Right renal cortex interstitium (tissue), 3 donors: Measurements from ENCODE around the gene MRPL10. TPM values are rescaled to one million over a fixed set of nuclear protein-coding genes. Genes with fewer than 3 reads are reported as not detected.

Experiments used
- DNase-seq, 3 donors: peaks; one replicate each; pipeline ENCODE4 v3.0.0-alpha.2; 2013; ENCODE audit warnings: low read depth in 3 of 3, low spot score in 2 of 3
- polyA plus RNA-seq, 3 donors: library from polyadenylated mRNA; unstranded; fragments of 120-200 nt; gene quantifications; one replicate each; pipeline ENCODE4 v1.2.1, GENCODE V29; 2013; ENCODE audit not compliant: insufficient read length in 3 of 3

The MRPL10 gene
- polyA plus RNA-seq, 3 donors = 55.6 to 57.8 (median 55.8) TPM

DNA sequence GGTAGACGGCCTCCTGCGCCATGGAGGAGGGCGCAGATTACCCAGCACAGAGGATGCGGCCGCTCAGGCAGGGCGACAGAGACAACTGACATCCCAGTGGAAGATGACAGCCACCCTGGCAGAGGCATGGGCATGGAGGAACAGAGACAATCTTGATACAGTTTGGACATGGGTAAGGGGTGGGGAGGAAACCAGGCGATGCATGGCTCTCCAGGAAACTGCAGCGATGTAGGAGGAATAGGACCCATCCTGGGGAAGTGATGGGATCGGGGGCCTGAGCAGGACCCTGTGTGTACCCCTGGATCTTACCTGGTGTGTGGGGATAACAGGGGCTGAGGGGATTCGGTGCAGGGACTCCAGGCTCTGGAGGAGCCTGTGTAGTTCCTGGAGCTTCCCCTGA is 14.4 kb downstream of the MRPL10 start:
- DNase-seq = no peak

GRCh38 chr17:47816111-47816735 is 15.1 kb downstream of the MRPL10 start:
- DNase-seq = no peak

- no peak for DNase-seq
Observed at GRCh38 chr17:47815106-47815918, 16.0 kb downstream of the MRPL10 start.

GRCh38 chr17:47813512-47814031 is 17.8 kb downstream of the MRPL10 start:
- no peak for DNase-seq

DNA sequence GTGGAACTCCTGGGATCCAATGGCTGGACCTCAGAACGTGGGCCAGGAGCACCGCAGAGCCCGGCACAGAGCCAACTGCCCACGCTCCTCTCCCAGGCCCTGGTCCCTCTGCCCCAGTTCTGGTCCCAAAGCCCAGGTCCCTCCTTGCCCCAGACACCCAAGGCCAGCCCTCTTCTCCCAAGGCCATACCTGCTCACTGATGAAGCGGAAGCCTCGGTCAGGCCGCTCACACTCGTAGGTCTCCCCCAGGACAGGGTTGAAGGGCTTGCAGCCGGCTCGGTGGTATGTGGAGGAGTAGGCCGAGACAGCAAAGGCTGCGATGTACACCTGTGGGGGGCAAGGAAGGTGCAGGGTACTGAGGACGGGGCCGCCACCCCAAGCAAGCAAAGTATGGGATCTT is 18.3 kb downstream of the MRPL10 start:
- DNase-seq = no peak

GRCh38 chr17:47812146-47812920 is 19.0 kb downstream of the MRPL10 start:
- no peak for DNase-seq

GRCh38 chr17:47811709-47812108 is 19.6 kb downstream of the MRPL10 start:
- DNase-seq = no peak

DNA sequence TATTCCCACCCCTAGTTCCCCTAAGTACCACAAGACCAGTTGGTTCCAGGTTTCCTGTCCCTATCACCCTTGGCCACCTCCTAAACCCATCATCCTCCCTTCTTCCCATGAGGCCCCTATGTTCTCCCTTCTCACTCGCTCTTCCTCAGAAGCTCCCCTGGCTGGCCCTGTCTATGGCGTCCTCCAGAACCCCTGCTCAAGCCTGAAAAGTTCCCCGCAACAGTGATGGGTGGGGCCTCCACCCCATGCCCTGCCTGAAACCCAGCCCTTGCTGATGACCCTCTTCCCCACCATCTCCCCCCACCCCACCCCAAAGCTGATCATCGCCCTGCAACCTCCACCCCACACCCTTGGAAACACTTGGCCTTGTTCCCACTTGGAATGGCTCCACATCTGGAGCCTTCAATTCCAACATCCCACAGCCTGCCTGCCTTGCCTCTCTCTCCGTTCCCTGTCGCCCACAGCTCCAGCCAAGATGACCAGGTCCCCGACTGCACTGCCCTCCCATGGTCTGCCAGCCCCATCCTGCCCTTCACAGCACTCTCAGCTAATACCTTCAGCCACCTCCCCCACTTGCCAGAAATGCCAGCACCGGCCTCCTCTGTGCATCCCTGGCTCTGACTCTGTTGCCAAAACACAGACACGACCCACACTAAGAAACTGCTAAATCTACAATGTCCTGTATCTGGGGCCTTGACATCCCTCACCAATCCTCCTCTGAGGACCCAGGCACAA is 20.3 kb downstream of the MRPL10 start:
- DNase-seq = no peak

- no peak for DNase-seq
Observed at GRCh38 chr17:47810200-47810821, 21.0 kb downstream of the MRPL10 start.

DNA sequence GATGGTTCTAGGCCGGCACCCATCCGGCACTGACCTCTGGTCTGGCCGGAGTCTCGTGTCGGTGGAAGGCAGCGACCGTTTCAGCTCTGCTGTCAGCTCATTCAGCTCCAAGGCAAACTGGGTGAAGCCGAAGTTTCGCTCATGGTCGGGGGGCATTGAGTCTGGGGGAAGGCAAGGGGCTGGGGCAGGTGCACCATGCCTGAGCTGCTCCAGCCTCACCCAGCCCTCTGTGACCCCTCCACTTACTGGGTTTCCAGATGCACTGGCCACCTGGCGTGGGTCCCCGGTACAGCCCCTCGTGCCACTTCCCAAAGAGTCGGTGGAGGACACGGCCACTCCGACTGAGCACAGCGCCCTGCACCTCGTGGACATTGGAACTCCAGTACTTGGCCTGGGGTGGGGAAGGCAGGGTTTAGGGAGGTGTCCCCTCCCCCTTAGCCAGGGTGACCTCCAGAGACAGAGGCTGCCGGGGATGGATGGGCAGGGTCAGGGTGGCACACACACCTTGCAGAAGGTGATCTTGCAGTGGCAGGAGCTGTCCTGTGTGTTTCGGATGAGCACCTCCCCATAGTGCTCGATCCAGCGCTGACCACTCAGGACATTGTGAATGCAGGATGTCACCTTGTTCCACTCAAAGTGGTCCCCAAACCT is 22.4 kb downstream of the MRPL10 start:
- DNase-seq = no peak

DNA sequence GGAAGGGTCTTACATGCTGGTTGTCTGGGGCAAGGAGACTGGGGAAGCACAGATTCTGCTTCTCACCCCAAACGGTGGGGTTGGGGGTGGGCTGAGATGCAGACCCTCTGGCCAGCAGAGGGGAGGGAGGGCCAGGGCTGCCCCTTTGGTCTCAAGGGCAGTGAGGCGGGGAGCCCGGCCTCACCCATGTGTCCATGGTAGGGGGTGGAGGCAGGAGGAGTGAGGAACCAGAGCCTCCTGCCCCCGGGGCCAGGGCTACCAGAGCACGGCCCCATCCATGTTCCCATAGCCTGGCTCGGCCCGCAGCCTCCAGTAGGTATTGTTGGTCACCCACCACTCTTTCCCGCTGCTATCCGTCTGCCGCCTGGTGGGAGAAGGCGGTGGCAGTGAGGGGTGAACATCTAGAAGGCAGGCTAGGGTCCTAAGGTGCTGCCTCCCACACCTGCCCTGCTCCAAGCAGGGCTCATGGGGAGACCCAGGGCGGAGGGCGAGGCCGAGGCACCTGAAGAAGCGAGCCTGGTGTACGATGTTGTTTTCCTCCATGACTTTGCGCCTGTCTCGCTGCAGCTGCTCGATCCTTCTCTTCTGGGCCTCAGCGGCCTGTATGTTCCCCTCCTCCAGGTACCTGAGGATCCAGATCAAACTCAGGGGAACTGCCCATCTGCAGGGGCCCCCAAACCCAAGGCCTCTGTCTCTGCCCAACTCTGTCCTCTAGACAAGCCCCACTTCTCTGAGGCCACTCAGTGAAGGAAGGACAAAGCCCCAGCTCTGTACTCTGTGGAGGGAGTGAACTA is 23.1 kb downstream of the MRPL10 start:
- DNase-seq = no peak

GRCh38 chr17:47807421-47807820 is 23.9 kb downstream of the MRPL10 start:
- no peak for DNase-seq

DNA sequence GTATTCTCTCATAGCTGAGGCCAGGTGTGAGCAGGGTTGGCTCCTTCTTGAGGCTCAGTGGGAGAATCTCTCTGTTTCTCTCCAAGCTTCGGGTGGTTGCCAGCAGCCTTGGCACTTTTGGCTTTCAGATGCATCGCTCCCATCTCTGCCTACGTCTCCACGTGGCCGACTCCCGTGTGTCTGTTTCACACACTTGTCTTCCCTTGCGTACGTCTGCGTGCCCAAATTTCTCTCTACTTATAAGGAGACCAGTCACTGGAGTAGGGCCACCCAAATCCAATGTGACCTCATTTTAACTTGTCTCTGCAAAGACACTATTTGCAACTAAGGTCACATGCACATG is 24.5 kb downstream of the MRPL10 start:
- no peak for DNase-seq

- DNase-seq = no peak
Observed at GRCh38 chr17:47806026-47806912, 25.1 kb downstream of the MRPL10 start.

- no peak for DNase-seq
Observed at GRCh38 chr17:47804461-47804860, 26.9 kb downstream of the MRPL10 start.

GRCh38 chr17:47803751-47804150 is 27.6 kb downstream of the MRPL10 start:
- no peak for DNase-seq

DNA sequence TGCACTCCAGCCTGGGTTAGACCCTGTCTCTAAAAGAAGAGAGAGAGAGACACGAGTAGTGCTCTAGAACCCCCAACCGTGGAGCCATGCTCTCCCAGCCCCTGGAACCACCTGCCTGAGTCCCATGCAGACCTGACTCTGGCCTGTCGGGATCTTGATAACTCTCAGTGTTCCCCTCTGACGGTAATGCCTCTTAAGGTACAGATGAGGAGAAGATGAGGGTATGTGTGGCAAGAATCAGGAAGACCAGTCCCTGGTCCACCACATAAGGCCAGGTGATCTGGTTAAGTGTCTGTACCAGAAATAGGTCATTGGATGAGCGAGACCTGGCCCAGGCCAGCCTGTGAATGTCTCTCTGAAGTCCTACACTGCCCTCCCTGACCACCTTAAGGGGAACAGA is 28.1 kb downstream of the MRPL10 start:
- no peak for DNase-seq
